RWPE2 (cell line): Measurements from ENCODE around the gene HNRNPDL.

Experiments
- ATAC-seq: fragments of 200-7000 bp; cut with Tn5 transposase; 3 replicates; pipeline ENCODE4 v1.9.1; 2021; ENCODE audit warnings: low read depth
- DNase-seq: peaks from one replicate; pipeline ENCODE4 v3.0.0-alpha.2; 2020; ENCODE audit warnings: low spot score
- H3K27ac ChIP-seq: fragments of 450-650 bp; 2 replicates; pipeline ENCODE4 v1.5.1; 2017; ENCODE audit warnings: mild to moderate bottlenecking; ENCODE audit not compliant: poor library complexity, severe bottlenecking
- H3K27me3 ChIP-seq: fragments of 250-450 bp; sonication (Bioruptor Pico); 2 replicates; pipeline ENCODE4 v1.5.1; 2021; ENCODE audit warnings: mild to moderate bottlenecking, moderate library complexity; ENCODE audit not compliant: insufficient read depth, poor library complexity, severe bottlenecking
- H3K36me3 ChIP-seq: fragments of 250-450 bp; sonication (Bioruptor Pico); 2 replicates; pipeline ENCODE4 v1.5.1; 2020; ENCODE audit warnings: low read depth, mild to moderate bottlenecking, moderate library complexity
- H3K4me1 ChIP-seq: fragments of 250-450 bp; sonication (Bioruptor Pico); 2 replicates; pipeline ENCODE4 v1.5.1; 2021; ENCODE audit warnings: mild to moderate bottlenecking, moderate library complexity; ENCODE audit not compliant: insufficient read depth, poor library complexity, severe bottlenecking
- H3K4me3 ChIP-seq: fragments of 250-450 bp; sonication (Bioruptor Pico); 2 replicates; pipeline ENCODE4 v1.5.1; 2021; ENCODE audit warnings: mild to moderate bottlenecking, moderate library complexity; ENCODE audit not compliant: severe bottlenecking
- H3K9me3 ChIP-seq: fragments of 250-450 bp; sonication (Bioruptor Pico); 2 replicates; pipeline ENCODE4 v1.5.1; 2021; ENCODE audit warnings: mild to moderate bottlenecking, moderate library complexity; ENCODE audit not compliant: severe bottlenecking
- TF ChIP-seq, protein P1 (sequence below): fragments of 450-650 bp; IDR thresholded peaks from one replicate; pipeline ENCODE4 v1.5.1; 2017; ENCODE audit warnings: mild to moderate bottlenecking, moderate library complexity; ENCODE audit not compliant: poor library complexity, severe bottlenecking

HNRNPDL gene

DNA sequence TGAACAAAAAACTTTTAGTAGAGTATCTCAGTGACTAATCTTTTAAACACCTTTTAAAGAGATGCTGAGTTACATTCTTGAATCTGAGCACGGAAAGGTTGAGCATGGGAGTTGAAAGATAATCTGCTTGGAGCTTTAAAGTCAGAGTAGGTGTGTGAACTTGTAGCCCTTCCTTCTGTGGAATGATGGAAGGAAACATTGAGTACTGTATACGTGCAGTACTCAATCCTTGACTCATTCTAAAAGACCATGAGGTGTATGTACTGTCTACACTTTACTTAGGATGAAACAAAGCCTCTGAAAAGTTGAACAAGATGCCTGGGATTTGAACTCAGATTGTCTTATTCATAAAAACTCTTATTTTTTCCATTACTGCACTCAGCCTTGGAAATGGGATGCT, 3.5 kb upstream of the HNRNPDL start:
- H3K27me3 ChIP-seq, result no peaks in the 10 kb centered on the region
- no peak for ATAC-seq
- H3K36me3 ChIP-seq, result peaks cover 23% of the 10 kb centered on the region
- peaks cover 38% of the 10 kb centered on the region for H3K4me1 ChIP-seq
- no peak for DNase-seq
- H3K9me3 ChIP-seq, result no peaks in the 10 kb centered on the region
- H3K4me3 ChIP-seq, result no peak overlapping the region
- H3K27ac ChIP-seq, result no peak overlapping the region
- TF ChIP-seq, protein P1, sequence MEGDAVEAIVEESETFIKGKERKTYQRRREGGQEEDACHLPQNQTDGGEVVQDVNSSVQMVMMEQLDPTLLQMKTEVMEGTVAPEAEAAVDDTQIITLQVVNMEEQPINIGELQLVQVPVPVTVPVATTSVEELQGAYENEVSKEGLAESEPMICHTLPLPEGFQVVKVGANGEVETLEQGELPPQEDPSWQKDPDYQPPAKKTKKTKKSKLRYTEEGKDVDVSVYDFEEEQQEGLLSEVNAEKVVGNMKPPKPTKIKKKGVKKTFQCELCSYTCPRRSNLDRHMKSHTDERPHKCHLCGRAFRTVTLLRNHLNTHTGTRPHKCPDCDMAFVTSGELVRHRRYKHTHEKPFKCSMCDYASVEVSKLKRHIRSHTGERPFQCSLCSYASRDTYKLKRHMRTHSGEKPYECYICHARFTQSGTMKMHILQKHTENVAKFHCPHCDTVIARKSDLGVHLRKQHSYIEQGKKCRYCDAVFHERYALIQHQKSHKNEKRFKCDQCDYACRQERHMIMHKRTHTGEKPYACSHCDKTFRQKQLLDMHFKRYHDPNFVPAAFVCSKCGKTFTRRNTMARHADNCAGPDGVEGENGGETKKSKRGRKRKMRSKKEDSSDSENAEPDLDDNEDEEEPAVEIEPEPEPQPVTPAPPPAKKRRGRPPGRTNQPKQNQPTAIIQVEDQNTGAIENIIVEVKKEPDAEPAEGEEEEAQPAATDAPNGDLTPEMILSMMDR, result no peak

DNA sequence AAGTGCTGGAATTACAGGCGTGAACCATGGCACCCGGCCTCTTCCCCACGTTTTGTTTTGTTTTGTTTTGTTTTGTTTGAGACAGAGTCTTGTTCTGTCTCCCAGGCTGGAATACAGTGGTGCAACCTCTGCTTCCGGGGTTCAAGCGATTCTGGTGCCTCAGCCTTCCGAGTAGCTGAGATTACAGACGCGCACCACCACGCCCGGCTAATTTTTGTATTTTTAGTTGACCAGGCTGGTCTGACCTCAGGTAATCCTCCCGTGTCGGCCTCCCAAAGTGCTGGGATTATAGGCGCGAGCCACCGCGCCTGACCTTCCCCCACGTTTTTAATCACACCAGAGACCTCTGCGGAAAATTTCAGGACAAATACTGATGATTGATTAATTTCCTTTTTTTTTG, 2.3 kb upstream of the HNRNPDL start:
- ATAC-seq (no peak), DNase-seq (no peak)
- H3K36me3 ChIP-seq, result peaks cover 26% of the 10 kb centered on the region
- H3K27ac ChIP-seq, result no peak overlapping the region
- peaks cover 29% of the 10 kb centered on the region for H3K4me1 ChIP-seq
- H3K4me3 ChIP-seq, result no peak overlapping the region
- no peaks in the 10 kb centered on the region for H3K27me3 ChIP-seq
- H3K9me3 ChIP-seq, result no peaks in the 10 kb centered on the region
- TF ChIP-seq, protein P1, result no peak

DNA sequence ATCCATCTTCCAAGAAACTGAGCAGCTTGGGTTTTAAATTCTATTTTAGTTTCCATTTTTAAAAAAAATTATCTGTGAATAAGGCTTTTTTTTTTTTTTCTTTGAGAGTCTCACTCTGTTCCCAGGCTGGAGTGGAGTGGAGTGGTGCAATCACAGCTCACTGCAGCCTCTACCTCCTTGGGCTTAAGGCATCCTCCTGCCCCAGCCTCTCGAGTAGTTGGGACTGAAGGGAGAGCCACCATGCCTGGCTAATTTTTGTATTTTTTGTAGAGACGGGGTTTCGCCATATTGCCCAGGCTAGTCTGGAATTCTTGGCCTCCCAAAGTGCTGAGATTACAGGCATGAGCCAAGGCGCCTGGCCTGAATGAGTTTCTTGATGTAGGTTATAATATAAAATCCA, 1.6 kb upstream of the HNRNPDL start:
- Histone ChIP-seq H3K9me3 (no peaks in the 10 kb centered on the region), H3K36me3 (peaks cover 34% of the 10 kb centered on the region), H3K4me1 (peaks cover 27% of the 10 kb centered on the region), H3K27me3 (no peaks in the 10 kb centered on the region), H3K4me3 (peak overlapping the region; percentile 75), H3K27ac (peak overlapping the region; percentile 90)
- TF ChIP-seq, protein P1, result no peak
- ATAC-seq, result no peak
- no peak for DNase-seq

GRCh38 chr4:82430964-82431745, 893 bp upstream of the HNRNPDL start:
- TF ChIP-seq, protein P1, result no peak

DNA sequence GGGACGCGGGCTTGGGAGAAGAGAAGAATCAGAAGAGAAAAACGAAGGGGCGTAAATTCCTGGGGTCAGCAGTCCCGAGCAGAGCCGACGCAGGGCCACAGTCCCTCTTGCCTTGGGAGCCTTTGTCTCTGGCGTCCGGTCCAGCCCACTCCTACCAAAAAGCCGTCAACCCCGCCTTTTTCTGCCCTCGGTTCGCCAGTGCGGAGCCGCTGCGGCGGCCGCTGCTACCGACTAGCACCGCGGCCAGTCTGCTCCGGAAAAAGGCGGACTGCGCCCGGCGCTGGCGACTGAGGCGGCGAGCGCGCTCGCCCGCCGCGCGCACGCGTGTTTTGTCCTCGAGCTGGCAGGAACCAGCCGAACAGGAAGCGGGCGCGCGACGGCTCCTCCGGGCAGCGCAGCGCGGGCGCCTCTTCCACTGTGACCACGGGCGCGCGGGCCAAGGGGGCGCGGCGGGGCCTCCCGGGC, 502 bp downstream of the HNRNPDL start:
- ATAC-seq (peak; percentile 2), DNase-seq (peak; percentile 72)
- H3K36me3 ChIP-seq, result peaks cover 55% of the 10 kb centered on the region
- H3K27ac ChIP-seq, result peak overlapping the region; percentile 90
- H3K4me1 ChIP-seq, result peaks cover 43% of the 10 kb centered on the region
- no peaks in the 10 kb centered on the region for H3K9me3 ChIP-seq
- H3K27me3 ChIP-seq, result no peaks in the 10 kb centered on the region
- TF ChIP-seq, protein P1, result peak; percentile 75
- peak overlapping the region; percentile 75 for H3K4me3 ChIP-seq

More at GRCh38 chr4:82430964-82431745, 893 bp upstream of the HNRNPDL start:
- Histone ChIP-seq H3K36me3 (peaks cover 41% of the 10 kb centered on the region), H3K9me3 (no peaks in the 10 kb centered on the region), H3K4me1 (peaks cover 32% of the 10 kb centered on the region), H3K27me3 (no peaks in the 10 kb centered on the region), H3K27ac (peak overlapping the region; percentile 90), H3K4me3 (peak overlapping the region; percentile 75)
- ATAC-seq (peak; percentile 12), DNase-seq (peak; percentile 61)
